Measurements from ENCODE around the gene ISG15. TPM values are rescaled to one million over a fixed set of nuclear protein-coding genes. Genes with fewer than 3 reads are reported as not detected.

Gene ISG15
- total and polyA plus RNA-seq, 9 of the 15 experiments (the other 6 are each of a cell fraction or from before 2014, with no cell fraction given) = 0.40 to 58.3 (median 12.2) TPM

- TF ChIP-seq MNT (conservative IDR thresholded peaks at IDR 0.05) = peak; percentile 76 to 84; a peak in 3 of 4 replicates
- TF ChIP-seq NBN (IDR thresholded peaks at IDR 0.05; ENCODE audit: low read depth) = 0 out of 2 replicates have a peak, but pooled peaks have one; percentile 12
- TF ChIP-seq ZMIZ1 (IDR thresholded peaks at IDR 0.05; ENCODE audit: low read depth in 2 of 2, low read length in 2 of 2) = no peak
- TF ChIP-seq TEAD1 (CRISPR knock-in tag; IDR thresholded peaks at IDR 0.05) = peak in 1 of 2 experiments; percentile 10; a peak in 1 of 4 replicates
- TF ChIP-seq AFF4 (CRISPR knock-in tag; IDR thresholded peaks at IDR 0.05) = peak; percentile 95; the same call in 1 of the 2 replicates
- TF ChIP-seq PRMT5 (CRISPR knock-in tag; IDR thresholded peaks at IDR 0.05) = 0 out of 2 replicates have a peak, but pooled peaks have one; percentile 44
- TF ChIP-seq RNF219 (CRISPR knock-in tag; IDR thresholded peaks at IDR 0.05) = no peak
- 0 out of 2 replicates have a peak, but pooled peaks have one; percentile 14 for TF ChIP-seq HNRNPL (IDR thresholded peaks at IDR 0.05; ENCODE audit: low read depth, low read length)
- TF ChIP-seq MAX (CRISPR knock-in tag; IDR thresholded peaks at IDR 0.05) = peak; percentile 14; the same call in 1 of the 2 replicates
- TF ChIP-seq CEBPB (tag; IDR thresholded peaks at IDR 0.05) = peak; percentile 74
- TF ChIP-seq NR3C1 (CRISPR knock-in tag; IDR thresholded peaks at IDR 0.05) = peak; percentile 5; the same call in 1 of the 2 replicates
- no peak for TF ChIP-seq TAF15 (IDR thresholded peaks at IDR 0.05; ENCODE audit: low read depth, low read length)
- TF ChIP-seq ZNF143 (CRISPR knock-in tag; IDR thresholded peaks at IDR 0.05) = 0 out of 2 replicates have a peak, but pooled peaks have one; percentile 1
- TF ChIP-seq TCF7 (IDR thresholded peaks at IDR 0.05; ENCODE audit: borderline replicate concordance) = 0 out of 2 replicates have a peak, but pooled peaks have one; percentile 2
Measured at GRCh38 chr1:1001057-1001783, 12.1 kb upstream of the ISG15 start (continued).
